IPS-18a (cell line): ENCODE data around the gene ANGPTL4.
"Not testable (repeated sequence)": the region's sequence is repeated elsewhere in the genome, so short reads cannot be mapped to it uniquely, and the experiment has no call there.

Experiments
- H3K27ac ChIP-seq: one replicate; pipeline ENCODE4 v1.5.1; 2013; ENCODE audit warnings: low read length
- H3K27me3 ChIP-seq: one replicate; pipeline ENCODE4 v1.6.1; 2013; ENCODE audit warnings: mild to moderate bottlenecking, low read length; ENCODE audit not compliant: control insufficient read depth, insufficient read depth
- H3K36me3 ChIP-seq: one replicate; pipeline ENCODE4 v1.6.1; 2013; ENCODE audit warnings: low read depth, low read length; ENCODE audit not compliant: control insufficient read depth
- H3K4me1 ChIP-seq: one replicate; pipeline ENCODE4 v1.6.1; 2013; ENCODE audit warnings: low read depth, low read length; ENCODE audit not compliant: control insufficient read depth
- H3K4me3 ChIP-seq: one replicate; pipeline ENCODE4 v1.5.1; 2013; ENCODE audit warnings: low read length
- H3K9ac ChIP-seq: one replicate; pipeline ENCODE4 v1.6.1; 2013; ENCODE audit warnings: mild to moderate bottlenecking, low read length, moderate library complexity
- H3K9me3 ChIP-seq: one replicate; pipeline ENCODE4 v1.6.1; 2013; ENCODE audit warnings: low read depth, low read length; ENCODE audit not compliant: control insufficient read depth

ANGPTL4 gene

DNA sequence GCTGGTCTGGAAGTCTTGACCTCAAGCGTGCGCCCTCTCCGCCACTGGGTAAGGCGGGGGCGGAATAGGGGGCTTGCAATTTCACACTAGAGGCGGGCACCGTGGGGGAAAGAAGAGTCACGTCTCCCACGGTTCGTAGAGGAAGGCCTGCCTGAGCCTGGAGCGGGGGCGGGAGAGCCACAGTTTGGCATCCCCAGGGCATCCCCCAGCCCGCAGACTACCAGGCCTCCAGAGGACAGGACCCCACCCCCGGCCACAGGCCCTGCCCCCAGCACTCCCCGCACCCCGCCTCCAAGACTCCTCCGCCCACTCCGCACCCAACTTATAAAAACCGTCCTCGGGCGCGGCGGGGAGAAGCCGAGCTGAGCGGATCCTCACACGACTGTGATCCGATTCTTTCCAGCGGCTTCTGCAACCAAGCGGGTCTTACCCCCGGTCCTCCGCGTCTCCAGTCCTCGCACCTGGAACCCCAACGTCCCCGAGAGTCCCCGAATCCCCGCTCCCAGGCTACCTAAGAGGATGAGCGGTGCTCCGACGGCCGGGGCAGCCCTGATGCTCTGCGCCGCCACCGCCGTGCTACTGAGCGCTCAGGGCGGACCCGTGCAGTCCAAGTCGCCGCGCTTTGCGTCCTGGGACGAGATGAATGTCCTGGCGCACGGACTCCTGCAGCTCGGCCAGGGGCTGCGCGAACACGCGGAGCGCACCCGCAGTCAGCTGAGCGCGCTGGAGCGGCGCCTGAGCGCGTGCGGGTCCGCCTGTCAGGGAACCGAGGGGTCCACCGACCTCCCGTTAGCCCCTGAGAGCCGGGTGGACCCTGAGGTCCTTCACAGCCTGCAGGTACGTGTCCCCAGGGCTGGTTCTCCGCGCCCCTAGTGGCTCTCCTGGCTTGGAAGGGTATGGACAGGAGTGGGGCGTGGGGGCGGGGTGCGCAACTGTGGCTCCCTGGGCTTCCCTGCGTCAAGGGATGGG is at the start of gene ANGPTL4:
Gene ANGPTL4, plus strand, starts transcription at position 353 of the 969 bp plus-strand sequence. Its CDS starts 167 bp downstream, at position 520.
- Histone ChIP-seq H3K9me3 (no peaks in the 10 kb centered on the region), H3K36me3 (no peaks in the 10 kb centered on the region), H3K4me3 (peak within 1 kb of the TSS; percentile 59), H3K27me3 (peaks cover 52% of the 10 kb centered on the region), H3K27ac (no peak within 1 kb of the TSS), H3K9ac (peak within 1 kb of the TSS; percentile 42), H3K4me1 (peaks cover 5% of the 10 kb centered on the region)

GRCh38 chr19:8314981-8315640 is 48.8 kb upstream of the ANGPTL4 start:
- not testable (repeated sequence) for H3K4me3 ChIP-seq, H3K27ac ChIP-seq, H3K9me3 ChIP-seq, H3K27me3 ChIP-seq, H3K9ac ChIP-seq, H3K4me1 ChIP-seq
- H3K36me3 ChIP-seq = peaks cover 23% of the 10 kb centered on the region

DNA sequence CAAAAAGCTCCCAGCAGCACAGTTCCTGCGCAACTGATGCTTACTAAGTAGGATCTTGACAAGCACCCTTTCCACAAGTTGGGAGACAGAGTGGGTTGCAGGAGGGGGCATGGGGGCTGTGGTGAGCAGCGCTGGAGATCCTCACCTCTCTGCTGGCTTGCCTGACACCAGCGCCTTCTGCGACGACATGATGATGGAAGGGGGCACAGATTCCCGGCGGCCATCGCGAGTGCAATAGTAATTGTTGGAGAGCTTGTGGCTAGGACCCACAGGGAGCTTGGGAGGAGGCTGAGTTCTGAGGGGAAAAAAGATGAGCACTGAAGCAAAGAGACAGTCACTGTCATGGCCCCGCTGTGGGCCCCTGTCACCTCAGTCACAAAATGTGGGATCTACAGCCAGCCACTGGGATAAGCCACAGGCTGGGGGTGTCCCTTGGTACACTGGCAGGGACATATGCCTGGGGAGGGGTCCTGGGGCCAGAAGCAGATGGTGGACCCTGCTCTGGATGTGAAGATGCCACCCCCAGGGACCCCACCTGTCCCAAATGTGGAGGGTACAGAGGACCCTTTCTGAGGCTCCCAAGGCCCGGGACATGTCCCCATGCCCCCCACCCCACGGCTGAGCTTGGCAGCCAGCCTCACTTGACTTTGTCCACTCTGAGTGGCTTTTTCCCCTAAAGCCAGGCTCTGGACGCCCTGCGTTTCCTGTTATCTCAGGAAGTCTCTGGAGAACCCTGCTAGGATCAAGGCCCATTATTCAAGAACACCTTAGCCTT is 47.4 kb upstream of the ANGPTL4 start:
- peaks cover 6% of the 10 kb centered on the region for H3K4me1 ChIP-seq
- H3K36me3 ChIP-seq = peaks cover 13% of the 10 kb centered on the region
- H3K27me3 ChIP-seq = no peaks in the 10 kb centered on the region
- H3K9me3 ChIP-seq = no peaks in the 10 kb centered on the region
- no peak overlapping the region for H3K27ac ChIP-seq
- no peak overlapping the region for H3K9ac ChIP-seq
- H3K4me3 ChIP-seq = no peak overlapping the region

DNA sequence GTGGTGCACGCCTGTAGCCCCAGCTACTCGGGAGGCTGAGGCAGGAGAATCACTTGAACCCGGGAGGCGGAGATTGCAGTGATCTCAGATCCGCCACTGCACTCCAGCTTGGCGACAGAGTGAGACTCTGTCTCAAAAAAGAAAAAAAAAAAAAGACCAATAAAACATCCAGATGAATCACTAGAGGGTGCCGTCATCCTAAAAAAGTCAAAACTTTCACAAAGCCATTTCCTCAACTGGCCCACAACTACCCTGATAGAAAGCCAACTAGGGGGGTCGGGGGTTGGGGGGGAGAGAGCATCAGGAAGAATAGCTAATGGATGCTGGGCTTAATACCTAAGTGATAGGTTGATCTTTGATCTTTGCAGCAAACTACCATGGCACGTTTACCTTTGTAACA is 45.1 kb upstream of the ANGPTL4 start:
- not testable (repeated sequence) for H3K27me3 ChIP-seq, H3K4me1 ChIP-seq, H3K4me3 ChIP-seq, H3K9me3 ChIP-seq, H3K9ac ChIP-seq, H3K27ac ChIP-seq
- peaks cover 28% of the 10 kb centered on the region for H3K36me3 ChIP-seq

GRCh38 chr19:8319807-8320520 is 44.0 kb upstream of the ANGPTL4 start:
- peak overlapping the region; percentile 99 for H3K9ac ChIP-seq
- no peak overlapping the region for H3K27ac ChIP-seq
- H3K9me3 ChIP-seq = no peaks in the 10 kb centered on the region
- peaks cover 9% of the 10 kb centered on the region for H3K4me1 ChIP-seq
- peaks cover 26% of the 10 kb centered on the region for H3K36me3 ChIP-seq
- peak overlapping the region; percentile 99 for H3K4me3 ChIP-seq
- no peaks in the 10 kb centered on the region for H3K27me3 ChIP-seq

GRCh38 chr19:8320564-8321066 is 43.3 kb upstream of the ANGPTL4 start:
- peaks cover 20% of the 10 kb centered on the region for H3K36me3 ChIP-seq

DNA sequence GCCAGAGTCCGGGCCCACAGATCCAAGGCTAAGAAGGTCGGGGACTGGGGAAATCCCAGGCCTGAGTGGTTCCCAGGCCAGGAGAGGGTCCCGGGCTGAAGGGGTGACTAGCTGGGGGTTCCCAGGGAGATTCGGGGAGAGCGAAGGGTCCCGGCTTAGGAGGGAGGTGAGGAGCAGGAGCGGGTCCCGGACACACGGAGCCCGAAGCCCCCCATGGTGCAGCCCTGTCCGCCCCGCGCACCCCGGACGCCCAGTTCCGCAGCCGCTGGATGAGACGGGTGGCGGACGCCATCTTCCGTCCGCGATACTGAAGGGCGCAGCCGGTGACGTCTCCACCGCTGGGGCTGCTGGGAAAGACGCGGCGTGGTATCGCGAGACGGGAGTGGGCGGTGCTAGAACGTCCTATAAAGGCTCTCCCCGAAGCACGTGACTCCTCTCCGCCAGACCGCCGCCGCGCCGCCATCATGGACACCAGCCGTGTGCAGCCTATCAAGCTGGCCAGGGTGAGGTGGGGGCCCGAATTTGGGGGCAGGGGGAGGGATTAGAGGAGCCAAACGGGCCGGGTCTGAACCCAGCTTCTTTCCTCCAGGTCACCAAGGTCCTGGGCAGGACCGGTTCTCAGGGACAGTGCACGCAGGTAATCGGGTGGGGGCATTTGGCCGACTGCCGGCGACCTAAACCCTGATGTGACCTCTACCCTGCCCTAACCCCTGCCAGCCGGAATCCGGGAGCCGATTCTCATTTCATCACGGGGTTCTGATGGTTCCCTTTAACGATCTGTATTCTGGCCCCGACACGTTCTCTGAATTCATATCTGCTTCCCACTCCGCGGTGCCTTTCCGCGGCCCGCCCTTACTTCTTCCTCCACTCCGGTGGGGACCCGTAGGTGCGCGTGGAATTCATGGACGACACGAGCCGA is 42.6 kb upstream of the ANGPTL4 start, which contains the start of the genes NDUFA7 and RPS28:
Gene NDUFA7, minus strand, starts transcription at position 309 of the 919 bp plus-strand sequence. Its CDS starts 17 bp downstream, at position 292.
Gene RPS28, plus strand, starts transcription at position 430 of the 919 bp plus-strand sequence. Its CDS starts 35 bp downstream, at position 465.
- Histone ChIP-seq H3K4me3 (peak within 1 kb of the TSS; percentile 99), H3K27ac (peak within 1 kb of the TSS; percentile 95), H3K36me3 (peaks cover 19% of the 10 kb centered on the region), H3K9me3 (no peaks in the 10 kb centered on the region), H3K4me1 (peaks cover 9% of the 10 kb centered on the region), H3K27me3 (no peaks in the 10 kb centered on the region), H3K9ac (peak within 1 kb of the TSS; percentile 99)

More at GRCh38 chr19:8320564-8321066, 43.3 kb upstream of the ANGPTL4 start:
- Histone ChIP-seq H3K27ac (peak overlapping the region; percentile 95), H3K27me3 (no peaks in the 10 kb centered on the region), H3K9me3 (no peaks in the 10 kb centered on the region), H3K4me1 (peaks cover 9% of the 10 kb centered on the region), H3K9ac (peak overlapping the region; percentile 99), H3K4me3 (peak overlapping the region; percentile 99)

DNA sequence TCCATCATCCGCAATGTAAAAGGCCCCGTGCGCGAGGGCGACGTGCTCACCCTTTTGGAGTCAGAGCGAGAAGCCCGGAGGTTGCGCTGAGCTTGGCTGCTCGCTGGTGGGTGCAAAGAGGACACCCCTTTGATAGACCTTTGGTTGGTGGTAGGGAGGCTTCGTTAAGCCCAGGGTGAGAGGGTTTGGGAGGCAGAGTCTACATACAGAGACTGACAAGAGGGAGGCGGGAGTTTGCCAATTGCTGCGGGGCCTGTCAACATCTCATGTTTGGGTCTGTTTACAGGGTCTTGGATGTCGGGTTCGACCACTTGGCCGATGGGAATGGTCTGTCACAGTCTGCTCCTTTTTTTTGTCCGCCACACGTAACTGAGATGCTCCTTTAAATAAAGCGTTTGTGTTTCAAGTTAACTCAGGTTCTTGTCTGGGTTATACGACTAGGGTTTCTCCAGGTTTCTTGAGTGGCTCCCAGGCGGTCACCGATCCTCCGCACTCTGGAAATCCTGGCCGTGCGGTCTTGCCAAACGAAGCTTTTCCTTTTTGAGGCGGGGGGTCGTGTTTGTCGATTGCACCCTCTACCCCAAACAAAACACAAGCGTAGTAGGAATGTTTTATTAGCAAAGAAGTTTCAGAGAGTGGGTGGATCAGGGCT is 41.8 kb upstream of the ANGPTL4 start:
- Histone ChIP-seq H3K9ac (peak overlapping the region; percentile 99), H3K27ac (peak overlapping the region; percentile 83), H3K4me3 (peak overlapping the region; percentile 99), H3K36me3 (peaks cover 19% of the 10 kb centered on the region), H3K9me3 (no peaks in the 10 kb centered on the region), H3K27me3 (no peaks in the 10 kb centered on the region), H3K4me1 (peaks cover 6% of the 10 kb centered on the region)

DNA sequence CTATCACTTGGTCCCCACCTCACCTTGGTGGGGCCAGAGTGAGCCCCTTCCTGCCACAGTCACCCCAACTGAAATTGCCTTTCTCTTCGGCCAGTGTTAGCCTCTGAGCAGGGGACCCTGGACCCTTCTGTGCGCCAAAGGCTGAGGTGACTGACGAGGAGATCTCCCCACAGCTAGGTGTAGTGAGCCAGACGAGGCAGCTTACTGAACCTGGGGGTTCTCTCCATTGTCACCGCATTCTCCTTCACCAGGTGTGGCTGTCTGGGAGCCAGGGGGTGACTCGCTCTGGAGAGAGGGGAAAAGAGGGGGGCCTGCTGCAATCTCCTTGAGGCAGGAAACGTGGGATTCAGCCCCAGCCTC is 41.3 kb upstream of the ANGPTL4 start:
- no peak overlapping the region for H3K27ac ChIP-seq

More for the DNA sequence above, 41.3 kb upstream of the ANGPTL4 start:
- Histone ChIP-seq H3K9me3 (no peaks in the 10 kb centered on the region), H3K9ac (peak overlapping the region; percentile 99), H3K36me3 (peaks cover 19% of the 10 kb centered on the region), H3K4me3 (peak overlapping the region; percentile 99), H3K4me1 (peaks cover 6% of the 10 kb centered on the region), H3K27me3 (no peaks in the 10 kb centered on the region)
